SK-N-SH (cell line): Measurements from ENCODE around the gene MPHOSPH9. TPM values are rescaled to one million over a fixed set of nuclear protein-coding genes. Genes with fewer than 3 reads are reported as not detected.

Source experiments
- CTCF ChIA-PET: fragments of 300-600, 350-600 bp; formaldehyde crosslinking; extraction: SDS; loops from one replicate; lab custom pipeline; 2021; lab: Yijun Ruan, JAX
- POLR2A ChIA-PET: fragments of 350-600 bp; sonication (Branson Sonifier 250); formaldehyde crosslinking; extraction: SDS; loops from one replicate; lab custom pipeline; 2020; ENCODE audit warnings: antibody characterized with exemption, inconsistent platforms; lab: Yijun Ruan, JAX
- DNase-seq: peaks from one replicate; pipeline ENCODE4 v3.0.0; 2012
- H2AFZ ChIP-seq: fragments of 200-600 bp; sonication (generic); 2 replicates; pipeline ENCODE4 v1.8.1; 2016; ENCODE audit warnings: antibody characterized with exemption, mild to moderate bottlenecking, low read depth
- H3F3A ChIP-seq: fragments of 200-600 bp; sonication (generic); replicated peaks from 2 replicates; pipeline ENCODE3; 2016; ENCODE audit warnings: antibody characterized with exemption, mild to moderate bottlenecking; ENCODE audit not compliant: insufficient read depth
- H3K27ac ChIP-seq, 2 experiments: fragments of 200-500 bp in 1 of 2; fragments of 200-600 bp in 1 of 2; sonication (Bioruptor generic) in 1 of 2; sonication (generic), shearing (Covaris generic) in 1 of 2; 2 replicates each; pipeline versions ENCODE4 v1.5.1 to v1.6.1; 2014 to 2016; ENCODE audit warnings: low read depth in 2 of 2, inconsistent platforms in 1 of 2, low read length in 1 of 2, mild to moderate bottlenecking in 1 of 2, mixed read lengths in 1 of 2
- H3K27me3 ChIP-seq: fragments of 200-600 bp; sonication (generic), shearing (Covaris generic); 2 replicates; pipeline ENCODE4 v1.6.1; 2016; ENCODE audit warnings: mixed run types; ENCODE audit not compliant: insufficient read depth
- H3K36me3 ChIP-seq, 2 experiments: fragments of 200-500 bp in 1 of 2; fragments of 200-600 bp in 1 of 2; sonication (Bioruptor generic) in 1 of 2; sonication (generic) in 1 of 2; replicated peaks in 1 of 2; 2 replicates each; pipeline versions ENCODE3 to v1.5.1; 2014 to 2016; ENCODE audit warnings: low read length in 1 of 2, mild to moderate bottlenecking in 1 of 2; ENCODE audit not compliant: insufficient read depth in 2 of 2, control insufficient read depth in 1 of 2
- H3K4me1 ChIP-seq, 2 experiments: fragments of 200-500 bp in 1 of 2; fragments of 200-600 bp in 1 of 2; sonication (Bioruptor generic) in 1 of 2; sonication (generic), shearing (Covaris generic) in 1 of 2; 2 replicates each; pipeline versions ENCODE4 v1.5.1 to v1.6.1; 2014 to 2016; ENCODE audit warnings: low read depth in 1 of 2, low read length in 1 of 2, mixed run types in 1 of 2; ENCODE audit not compliant: insufficient read depth in 2 of 2, control insufficient read depth in 1 of 2
- H3K4me2 ChIP-seq: fragments of 200-600 bp; sonication (generic), shearing (Covaris generic); 2 replicates; pipeline ENCODE4 v1.6.1; 2017; ENCODE audit warnings: mixed run types
- H3K4me3 ChIP-seq, 2 experiments: fragments of 200-500 bp in 1 of 2; fragments of 200-600 bp in 1 of 2; sonication (Bioruptor generic) in 1 of 2; sonication (generic), shearing (Covaris generic) in 1 of 2; 2 replicates each; pipeline versions ENCODE4 v1.5.1 to v1.8.1; 2014 to 2016; ENCODE audit warnings: low read depth in 2 of 2, inconsistent platforms in 1 of 2, low read length in 1 of 2, mild to moderate bottlenecking in 1 of 2, mixed read lengths in 1 of 2, moderate library complexity in 1 of 2
- H3K79me2 ChIP-seq: fragments of 200-600 bp; sonication (generic); 2 replicates; pipeline ENCODE4 v1.8.1; 2017; ENCODE audit warnings: mild to moderate bottlenecking; ENCODE audit not compliant: insufficient read depth
- H3K9ac ChIP-seq: fragments of 200-600 bp; sonication (generic); 2 replicates; pipeline ENCODE4 v1.6.1; 2017; ENCODE audit warnings: mixed run types
- H3K9me2 ChIP-seq: fragments of 200-600 bp; sonication (generic); 2 replicates; pipeline ENCODE4 v1.6.1; 2017; ENCODE audit warnings: mixed run types
- H3K9me3 ChIP-seq: fragments of 200-600 bp; sonication (generic); 2 replicates; pipeline ENCODE4 v1.6.1; 2017; ENCODE audit warnings: mixed run types, mild to moderate bottlenecking, moderate library complexity
- H4K20me1 ChIP-seq: fragments of 200-600 bp; sonication (generic); 2 replicates; pipeline ENCODE4 v1.6.1; 2017; ENCODE audit warnings: mild to moderate bottlenecking, mixed run types; ENCODE audit not compliant: insufficient read depth
- EP300 ChIP-seq, 2 experiments: IDR thresholded peaks; 2 replicates each; pipeline versions ENCODE4 v1.4.0 to v1.6.1; 2012; ENCODE audit warnings: borderline replicate concordance in 1 of 2, low read depth in 1 of 2, low read length in 1 of 2
- FOXJ3 ChIP-seq: sonication (generic); formaldehyde crosslinking; IDR thresholded peaks from 2 replicates; pipeline ENCODE4 v1.5.1; 2020; ENCODE audit warnings: mild to moderate bottlenecking, missing genetic modification reagents
- FOXM1 ChIP-seq: IDR thresholded peaks from 2 replicates; pipeline ENCODE4 v1.4.0; 2012; ENCODE audit warnings: low read depth, mild to moderate bottlenecking
- GATA2 ChIP-seq: sonication (generic); formaldehyde crosslinking; IDR thresholded peaks from 2 replicates; pipeline ENCODE4 v1.5.0; 2020; ENCODE audit warnings: mild to moderate bottlenecking, missing genetic modification reagents
- NFIC ChIP-seq: IDR thresholded peaks from 2 replicates; pipeline ENCODE4 v1.4.0; 2012; ENCODE audit warnings: borderline replicate concordance
- NRF1 ChIP-seq: IDR thresholded peaks from 2 replicates; pipeline ENCODE4 v1.6.1; 2012; ENCODE audit warnings: low read depth, mild to moderate bottlenecking, low read length
- RAD21 ChIP-seq: IDR thresholded peaks from 2 replicates; pipeline ENCODE4 v1.6.1; 2012; ENCODE audit warnings: mild to moderate bottlenecking, low read length
- RXRA ChIP-seq: IDR thresholded peaks from 2 replicates; pipeline ENCODE4 v1.4.0; 2012; ENCODE audit warnings: low read depth, mild to moderate bottlenecking, borderline replicate concordance
- TCF12 ChIP-seq: IDR thresholded peaks from 2 replicates; pipeline ENCODE4 v1.4.0; 2012
- WGBS: methylation state at CpG from one replicate; pipeline ENCODE4 v1.1.6; 2017; ENCODE audit warnings: low lambda C conversion rate; 5-methylcytosine and 5-hydroxymethylcytosine counted together
- polyA plus RNA-seq, 3 experiments: library from polyadenylated mRNA; depleted of rRNA; stranded (reverse); fragments of >200 nt; gene quantifications; 2 replicates each; pipeline ENCODE4 v1.2.3, GENCODE V29; 2012
- TF ChIP-seq, protein P1 (sequence below): IDR thresholded peaks from 2 replicates; pipeline ENCODE4 v1.4.0; 2012; ENCODE audit warnings: low read depth, borderline replicate concordance
- TF ChIP-seq, protein P2 (sequence below): IDR thresholded peaks from 2 replicates; pipeline ENCODE4 v1.6.1; 2012; ENCODE audit warnings: mild to moderate bottlenecking, low read depth, low read length, moderate library complexity

Gene MPHOSPH9
- polyA plus RNA-seq, 1 of the 3 experiments (the other 2 are of a cell fraction) = 9.0 TPM

- POLR2A ChIA-PET = no interaction called here
These were observed 105.8 kb downstream of the MPHOSPH9 start for GRCh38 chr12:123127182-123127495.

More at GRCh38 chr12:123127182-123127495, 105.8 kb downstream of the MPHOSPH9 start:
- H3F3A ChIP-seq = peaks cover 15% of the 10 kb centered on the region
- H3K4me1 ChIP-seq = peaks cover 8 to 12% of the 10 kb centered on the region in 2 experiments; a peak in 2 of 4 replicates
- no peak overlapping the region for H3K4me3 ChIP-seq
- H3K36me3 ChIP-seq = no peaks in the 10 kb centered on the region
- TF ChIP-seq RAD21 = no peak
- TF ChIP-seq GATA2 (CRISPR knock-in tag) = no peak
- no peak for TF ChIP-seq FOXM1
- TF ChIP-seq NFIC = no peak
- TF ChIP-seq, protein P1, sequence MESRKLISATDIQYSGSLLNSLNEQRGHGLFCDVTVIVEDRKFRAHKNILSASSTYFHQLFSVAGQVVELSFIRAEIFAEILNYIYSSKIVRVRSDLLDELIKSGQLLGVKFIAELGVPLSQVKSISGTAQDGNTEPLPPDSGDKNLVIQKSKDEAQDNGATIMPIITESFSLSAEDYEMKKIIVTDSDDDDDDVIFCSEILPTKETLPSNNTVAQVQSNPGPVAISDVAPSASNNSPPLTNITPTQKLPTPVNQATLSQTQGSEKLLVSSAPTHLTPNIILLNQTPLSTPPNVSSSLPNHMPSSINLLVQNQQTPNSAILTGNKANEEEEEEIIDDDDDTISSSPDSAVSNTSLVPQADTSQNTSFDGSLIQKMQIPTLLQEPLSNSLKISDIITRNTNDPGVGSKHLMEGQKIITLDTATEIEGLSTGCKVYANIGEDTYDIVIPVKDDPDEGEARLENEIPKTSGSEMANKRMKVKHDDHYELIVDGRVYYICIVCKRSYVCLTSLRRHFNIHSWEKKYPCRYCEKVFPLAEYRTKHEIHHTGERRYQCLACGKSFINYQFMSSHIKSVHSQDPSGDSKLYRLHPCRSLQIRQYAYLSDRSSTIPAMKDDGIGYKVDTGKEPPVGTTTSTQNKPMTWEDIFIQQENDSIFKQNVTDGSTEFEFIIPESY = no peak
- no peak for TF ChIP-seq EP300 (IDR thresholded peaks at IDR 0.05; ENCODE audit: borderline replicate concordance in 1 of 2, low read depth in 1 of 2, low read length in 1 of 2)
- TF ChIP-seq, protein P2, sequence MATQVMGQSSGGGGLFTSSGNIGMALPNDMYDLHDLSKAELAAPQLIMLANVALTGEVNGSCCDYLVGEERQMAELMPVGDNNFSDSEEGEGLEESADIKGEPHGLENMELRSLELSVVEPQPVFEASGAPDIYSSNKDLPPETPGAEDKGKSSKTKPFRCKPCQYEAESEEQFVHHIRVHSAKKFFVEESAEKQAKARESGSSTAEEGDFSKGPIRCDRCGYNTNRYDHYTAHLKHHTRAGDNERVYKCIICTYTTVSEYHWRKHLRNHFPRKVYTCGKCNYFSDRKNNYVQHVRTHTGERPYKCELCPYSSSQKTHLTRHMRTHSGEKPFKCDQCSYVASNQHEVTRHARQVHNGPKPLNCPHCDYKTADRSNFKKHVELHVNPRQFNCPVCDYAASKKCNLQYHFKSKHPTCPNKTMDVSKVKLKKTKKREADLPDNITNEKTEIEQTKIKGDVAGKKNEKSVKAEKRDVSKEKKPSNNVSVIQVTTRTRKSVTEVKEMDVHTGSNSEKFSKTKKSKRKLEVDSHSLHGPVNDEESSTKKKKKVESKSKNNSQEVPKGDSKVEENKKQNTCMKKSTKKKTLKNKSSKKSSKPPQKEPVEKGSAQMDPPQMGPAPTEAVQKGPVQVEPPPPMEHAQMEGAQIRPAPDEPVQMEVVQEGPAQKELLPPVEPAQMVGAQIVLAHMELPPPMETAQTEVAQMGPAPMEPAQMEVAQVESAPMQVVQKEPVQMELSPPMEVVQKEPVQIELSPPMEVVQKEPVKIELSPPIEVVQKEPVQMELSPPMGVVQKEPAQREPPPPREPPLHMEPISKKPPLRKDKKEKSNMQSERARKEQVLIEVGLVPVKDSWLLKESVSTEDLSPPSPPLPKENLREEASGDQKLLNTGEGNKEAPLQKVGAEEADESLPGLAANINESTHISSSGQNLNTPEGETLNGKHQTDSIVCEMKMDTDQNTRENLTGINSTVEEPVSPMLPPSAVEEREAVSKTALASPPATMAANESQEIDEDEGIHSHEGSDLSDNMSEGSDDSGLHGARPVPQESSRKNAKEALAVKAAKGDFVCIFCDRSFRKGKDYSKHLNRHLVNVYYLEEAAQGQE = no peak
- no peak for TF ChIP-seq FOXJ3 (CRISPR knock-in tag)
- no peak for TF ChIP-seq TCF12
- no peak for TF ChIP-seq RXRA
- TF ChIP-seq NRF1 = no peak
- H4K20me1 ChIP-seq = no peaks in the 10 kb centered on the region
- no peaks in the 10 kb centered on the region for H3K9me3 ChIP-seq
- no peaks in the 10 kb centered on the region for H3K9me2 ChIP-seq
- H3K27me3 ChIP-seq = no peaks in the 10 kb centered on the region
- 91% methylated on average over 6 of the region's 6 CpGs for WGBS
- no peak for DNase-seq
- H2AFZ ChIP-seq = no peak overlapping the region
- no peak overlapping the region for H3K9ac ChIP-seq
- peak overlapping the region; percentile 63; the same call in 1 of the 2 replicates for H3K4me2 ChIP-seq
- H3K27ac ChIP-seq = peak overlapping the region in 1 of 2 experiments; percentile 87; a peak in 2 of 4 replicates
- CTCF ChIA-PET = interaction anchor here (1.4 to 1.8 kb wide), 2 partner anchors 8 to 20 kb away, joined by 3 to 5 read pairs; no protein-coding TSS in a partner anchor
- peaks cover 22% of the 10 kb centered on the region for H3K79me2 ChIP-seq
